Activated naive CD8-positive, alpha-beta T cell treated with anti-CD3 and anti-CD28 coated beads, Interleukin-2, amount 50 U/mL, for 24 hours (primary cell): ENCODE measurements around the gene COL6A2.
"Not testable (repeated sequence)": the region's sequence is repeated elsewhere in the genome, so short reads cannot be mapped to it uniquely, and the experiment has no call there.

Experiments
- ATAC-seq: fragments of 150-1000 bp; cut with Tn5 transposase; one replicate; pipeline ENCODE4 v1.10.0; 2021
- DNase-seq: peaks from one replicate; pipeline ENCODE4 v3.0.0; 2021
- H3K27ac Mint-ChIP-seq: one replicate; pipeline ENCODE4 v1.8.0; 2021; ENCODE audit warnings: mild to moderate bottlenecking, mixed read lengths
- H3K27me3 Mint-ChIP-seq: one replicate; pipeline ENCODE4 v1.8.0; 2021; ENCODE audit warnings: mixed read lengths
- H3K36me3 Mint-ChIP-seq: one replicate; pipeline ENCODE4 v1.8.0; 2021; ENCODE audit warnings: low read depth, mixed read lengths
- H3K4me1 Mint-ChIP-seq: one replicate; pipeline ENCODE4 v1.8.0; 2021; ENCODE audit warnings: mixed read lengths
- H3K4me3 Mint-ChIP-seq: one replicate; pipeline ENCODE4 v1.8.0; 2021; ENCODE audit warnings: mild to moderate bottlenecking, moderate library complexity, mixed read lengths
- H3K9me3 Mint-ChIP-seq: one replicate; pipeline ENCODE4 v1.8.0; 2021; ENCODE audit warnings: mixed read lengths

Gene COL6A2

DNA sequence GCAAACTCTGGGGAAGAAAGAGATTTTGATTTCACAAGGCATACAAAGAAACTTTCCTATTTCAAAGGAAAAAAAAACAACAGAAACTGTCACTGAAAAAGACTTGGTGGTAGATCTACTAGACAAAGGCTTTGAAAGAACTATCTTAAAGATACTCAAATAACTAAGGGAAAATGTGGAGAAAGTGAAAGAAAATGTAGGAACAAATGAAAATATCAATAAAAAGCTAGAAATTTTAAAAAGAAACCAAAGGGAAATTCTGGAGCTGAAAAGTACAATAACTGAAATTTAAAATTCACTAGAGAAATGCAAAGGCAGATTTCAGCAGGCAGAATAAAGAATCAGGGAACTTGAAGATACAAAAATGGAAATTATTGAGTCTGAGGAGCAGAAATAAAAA lies 6.2 kb downstream of the COL6A2 start:
- H3K9me3 Mint-ChIP-seq = peaks cover 29% of the 10 kb centered on the region
- ATAC-seq (no peak), DNase-seq (no peak)
- peaks cover 10% of the 10 kb centered on the region for H3K4me1 Mint-ChIP-seq
- H3K27ac Mint-ChIP-seq = no peak overlapping the region
- no peak overlapping the region for H3K4me3 Mint-ChIP-seq
- H3K36me3 Mint-ChIP-seq = peaks cover 22% of the 10 kb centered on the region
- H3K27me3 Mint-ChIP-seq = peaks cover 36% of the 10 kb centered on the region

DNA sequence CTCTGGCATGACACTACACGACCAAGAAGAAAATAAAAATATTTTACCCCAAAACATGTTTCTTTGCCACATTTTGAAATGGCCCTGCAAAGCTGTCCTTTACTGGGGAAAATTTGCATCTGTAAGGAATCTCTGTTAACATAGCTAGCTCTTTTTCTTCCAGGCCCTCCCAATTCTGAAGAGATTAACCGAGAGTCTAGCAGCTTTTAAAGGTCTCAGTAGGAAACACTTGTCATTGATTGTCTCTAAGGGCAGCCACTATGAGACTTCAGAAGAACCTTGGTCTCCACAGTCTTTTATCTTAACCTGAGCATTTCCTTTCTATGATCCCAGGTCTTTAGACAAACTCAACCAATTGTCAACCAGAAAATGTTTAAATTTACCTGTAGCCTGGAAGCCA lies 9.5 kb downstream of the COL6A2 start:
- H3K36me3 Mint-ChIP-seq = peaks cover 19% of the 10 kb centered on the region
- H3K27ac Mint-ChIP-seq, H3K27me3 Mint-ChIP-seq, H3K4me3 Mint-ChIP-seq, ATAC-seq, DNase-seq, H3K4me1 Mint-ChIP-seq: not testable (repeated sequence)
- peaks cover 22% of the 10 kb centered on the region for H3K9me3 Mint-ChIP-seq

DNA sequence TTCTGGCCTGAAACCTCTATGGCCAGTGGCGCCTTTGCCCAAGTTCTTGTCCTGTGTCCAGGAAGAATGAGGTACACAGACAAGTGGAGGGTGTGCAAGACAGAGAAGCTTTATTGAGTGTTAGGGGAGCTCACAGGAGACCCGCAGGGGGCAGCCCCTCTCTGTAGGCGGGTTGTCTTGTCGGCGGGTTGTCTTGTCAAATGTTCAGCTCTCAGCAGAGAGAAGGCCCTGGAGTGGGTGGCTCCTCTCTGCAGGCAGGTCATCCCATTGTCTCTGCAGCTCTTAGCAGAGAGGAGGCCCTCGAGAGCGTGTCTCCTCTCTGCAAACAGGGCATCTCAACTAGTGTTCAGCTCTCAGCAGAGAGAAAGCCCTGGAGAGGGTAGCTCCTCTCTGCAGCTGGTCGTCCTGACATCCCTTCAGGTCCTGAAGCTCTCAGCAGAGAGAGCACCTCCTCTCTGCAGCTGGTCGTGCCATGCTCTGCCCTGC lies 11.0 kb downstream of the COL6A2 start:
- H3K27me3 Mint-ChIP-seq = peaks cover 2% of the 10 kb centered on the region
- H3K9me3 Mint-ChIP-seq = peaks cover 15% of the 10 kb centered on the region
- ATAC-seq (no peak), DNase-seq (no peak)
- peaks cover 18% of the 10 kb centered on the region for H3K36me3 Mint-ChIP-seq
- H3K27ac Mint-ChIP-seq = no peak overlapping the region
- no peak overlapping the region for H3K4me3 Mint-ChIP-seq
- no peaks in the 10 kb centered on the region for H3K4me1 Mint-ChIP-seq

DNA sequence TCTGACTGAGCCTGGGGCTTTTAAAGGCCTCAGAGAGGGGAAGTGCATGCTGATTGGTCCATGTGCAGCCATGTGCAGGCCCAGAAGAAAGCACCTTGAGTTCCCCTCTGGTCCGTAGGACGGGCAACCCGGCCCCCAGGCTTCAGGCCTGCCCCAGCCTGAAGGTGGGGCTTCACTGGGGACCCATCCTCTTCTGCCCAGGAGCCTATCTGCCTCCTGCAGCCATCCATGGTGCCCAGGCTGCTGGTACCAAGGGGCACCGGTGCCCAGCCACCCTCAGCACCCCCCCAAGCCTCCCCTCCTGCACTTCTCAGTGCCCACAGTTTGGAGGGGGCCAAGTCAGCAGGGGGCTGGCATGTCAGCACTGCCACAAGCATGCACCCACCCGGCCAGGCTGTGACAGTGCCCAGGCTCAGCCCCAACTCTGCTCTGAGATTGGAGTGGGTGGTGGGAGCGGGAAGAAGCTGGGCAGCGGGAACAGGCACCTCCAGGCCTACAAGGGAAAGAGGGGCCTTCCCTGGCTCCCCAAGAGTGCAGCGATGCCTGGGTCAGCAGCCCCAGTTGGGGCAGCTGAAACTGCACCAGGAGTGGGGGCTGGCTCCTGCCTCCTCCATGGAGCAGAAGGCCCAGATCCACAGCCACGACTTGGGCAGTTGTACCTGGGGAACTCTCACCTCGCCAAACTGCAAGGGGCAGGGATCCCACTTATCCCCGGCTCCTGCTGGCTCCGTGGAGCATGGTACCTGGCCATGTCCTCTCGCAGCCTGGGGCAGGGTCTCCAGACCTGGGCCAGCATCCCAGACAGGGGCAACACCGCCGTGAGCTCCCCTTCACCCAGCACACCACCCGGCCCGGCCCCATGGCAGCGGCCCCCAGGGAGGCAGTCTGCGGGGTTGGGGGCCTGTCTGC lies 11.7 kb downstream of the COL6A2 start:
- Mint-ChIP-seq H3K36me3 (peaks cover 14% of the 10 kb centered on the region), H3K4me3 (no peak overlapping the region), H3K27me3 (peaks cover 2% of the 10 kb centered on the region), H3K9me3 (peaks cover 9% of the 10 kb centered on the region), H3K27ac (no peak overlapping the region), H3K4me1 (no peaks in the 10 kb centered on the region)
- ATAC-seq (no peak), DNase-seq (no peak)

DNA sequence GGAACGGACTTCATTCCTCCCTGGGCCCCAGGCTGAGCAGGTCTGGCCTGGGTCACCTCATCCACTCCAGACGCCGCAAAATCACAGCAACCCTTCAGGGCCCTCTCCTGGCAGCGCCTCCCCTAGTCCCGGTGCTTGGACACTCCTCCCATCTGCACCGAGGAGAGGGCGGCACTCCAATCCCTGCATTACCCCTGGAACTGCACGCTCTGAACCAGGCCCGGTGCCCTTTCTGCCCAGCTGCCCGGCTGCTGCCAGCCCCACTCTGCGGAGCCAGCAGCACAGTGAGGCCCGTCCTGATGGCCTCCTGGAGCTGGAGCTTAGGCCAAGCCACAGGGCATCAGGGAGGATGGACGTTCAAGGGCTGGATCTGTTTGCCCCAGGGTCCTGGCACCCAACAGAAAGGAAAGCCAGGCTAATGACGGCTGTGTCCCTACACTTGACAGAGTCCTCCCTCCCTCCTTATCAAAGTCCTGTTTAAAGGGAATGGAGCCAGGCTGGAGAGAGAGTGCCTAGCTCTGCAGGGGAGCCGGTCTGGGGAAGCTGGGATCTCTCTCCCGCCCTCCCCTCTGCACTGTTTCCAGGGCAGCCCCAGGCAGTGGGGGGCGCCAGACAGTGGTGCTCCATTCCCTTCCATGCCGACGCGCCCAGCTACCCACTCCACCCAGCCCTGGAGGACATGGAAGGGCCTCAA lies 12.7 kb downstream of the COL6A2 start:
- H3K36me3 Mint-ChIP-seq = peaks cover 15% of the 10 kb centered on the region
- ATAC-seq (no peak), DNase-seq (no peak)
- no peak overlapping the region for H3K27ac Mint-ChIP-seq
- H3K9me3 Mint-ChIP-seq = peaks cover 9% of the 10 kb centered on the region
- H3K4me1 Mint-ChIP-seq = no peaks in the 10 kb centered on the region
- H3K4me3 Mint-ChIP-seq = no peak overlapping the region
- H3K27me3 Mint-ChIP-seq = no peaks in the 10 kb centered on the region

DNA sequence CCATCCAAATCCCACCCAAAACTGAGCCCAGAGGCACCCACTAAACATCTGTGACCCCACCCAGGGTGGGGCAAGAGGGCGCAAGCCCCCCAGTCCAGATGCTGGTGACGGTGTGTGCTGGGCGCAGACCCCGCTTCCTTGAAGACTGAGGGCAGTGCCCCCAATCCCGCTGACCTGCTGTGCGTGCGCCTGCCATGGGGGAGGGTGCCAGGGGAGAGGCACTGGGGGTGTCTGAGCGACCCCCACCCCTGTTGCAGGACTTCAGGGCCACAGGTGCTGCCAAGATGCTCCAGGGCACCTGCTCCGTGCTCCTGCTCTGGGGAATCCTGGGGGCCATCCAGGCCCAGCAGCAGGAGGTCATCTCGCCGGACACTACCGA lies 13.3 kb downstream of the COL6A2 start:
- no peak overlapping the region for H3K4me3 Mint-ChIP-seq
- H3K36me3 Mint-ChIP-seq = peaks cover 15% of the 10 kb centered on the region
- peaks cover 9% of the 10 kb centered on the region for H3K9me3 Mint-ChIP-seq
- H3K27me3 Mint-ChIP-seq = no peaks in the 10 kb centered on the region
- DNase-seq (no peak), ATAC-seq (no peak)
- H3K4me1 Mint-ChIP-seq = no peaks in the 10 kb centered on the region
- H3K27ac Mint-ChIP-seq = no peak overlapping the region

DNA sequence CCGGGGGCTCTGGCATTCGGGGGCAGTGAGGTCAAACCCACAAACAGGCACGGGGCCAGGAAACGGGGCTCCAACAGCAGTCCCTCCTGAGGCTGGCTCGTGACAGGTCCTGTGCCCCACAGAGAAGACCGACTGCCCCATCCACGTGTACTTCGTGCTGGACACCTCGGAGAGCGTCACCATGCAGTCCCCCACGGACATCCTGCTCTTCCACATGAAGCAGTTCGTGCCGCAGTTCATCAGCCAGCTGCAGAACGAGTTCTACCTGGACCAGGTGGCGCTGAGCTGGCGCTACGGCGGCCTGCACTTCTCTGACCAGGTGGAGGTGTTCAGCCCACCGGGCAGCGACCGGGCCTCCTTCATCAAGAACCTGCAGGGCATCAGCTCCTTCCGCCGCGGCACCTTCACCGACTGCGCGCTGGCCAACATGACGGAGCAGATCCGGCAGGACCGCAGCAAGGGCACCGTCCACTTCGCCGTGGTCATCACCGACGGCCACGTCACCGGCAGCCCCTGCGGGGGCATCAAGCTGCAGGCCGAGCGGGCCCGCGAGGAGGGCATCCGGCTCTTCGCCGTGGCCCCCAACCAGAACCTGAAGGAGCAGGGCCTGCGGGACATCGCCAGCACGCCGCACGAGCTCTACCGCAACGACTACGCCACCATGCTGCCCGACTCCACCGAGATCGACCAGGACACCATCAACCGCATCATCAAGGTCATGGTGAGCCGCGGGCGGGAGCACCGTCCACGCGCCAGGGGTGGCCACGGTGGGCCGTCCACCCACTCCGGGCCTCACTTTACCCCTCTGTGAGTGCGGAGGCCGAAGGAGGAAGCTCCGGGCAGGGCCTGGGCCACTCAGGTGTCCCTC lies 14.2 kb downstream of the COL6A2 start:
- DNase-seq (no peak), ATAC-seq (no peak)
- no peak overlapping the region for H3K4me3 Mint-ChIP-seq
- H3K27me3 Mint-ChIP-seq = no peaks in the 10 kb centered on the region
- peaks cover 15% of the 10 kb centered on the region for H3K36me3 Mint-ChIP-seq
- no peaks in the 10 kb centered on the region for H3K4me1 Mint-ChIP-seq
- H3K27ac Mint-ChIP-seq = no peak overlapping the region
- H3K9me3 Mint-ChIP-seq = peaks cover 7% of the 10 kb centered on the region

DNA sequence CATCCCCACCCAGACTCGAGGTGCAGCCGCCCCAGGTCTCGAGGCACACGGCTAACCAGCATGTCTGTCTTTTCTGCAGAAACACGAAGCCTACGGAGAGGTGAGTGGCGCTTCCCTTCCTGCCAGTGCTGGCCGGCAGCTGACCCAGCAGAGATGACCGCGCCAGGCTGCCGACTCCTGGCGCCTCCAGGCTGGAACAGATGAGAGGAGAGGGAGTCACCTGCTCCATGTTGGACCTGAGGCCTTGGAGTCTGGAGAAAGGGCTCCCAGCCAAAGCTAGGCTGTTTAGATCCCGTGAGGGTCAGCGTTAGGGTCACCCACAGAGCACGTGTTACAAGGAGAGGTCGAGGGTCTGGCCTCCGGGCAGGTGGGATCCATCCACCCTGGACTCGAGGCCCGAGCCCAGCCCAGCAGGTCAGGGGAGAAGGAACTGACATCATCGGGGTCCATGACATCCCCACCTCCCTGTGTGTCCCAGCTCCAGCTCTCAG lies 14.9 kb downstream of the COL6A2 start:
- Mint-ChIP-seq H3K27me3 (no peaks in the 10 kb centered on the region), H3K4me1 (no peaks in the 10 kb centered on the region), H3K9me3 (peaks cover 4% of the 10 kb centered on the region), H3K4me3 (no peak overlapping the region), H3K27ac (no peak overlapping the region), H3K36me3 (peaks cover 13% of the 10 kb centered on the region)
- DNase-seq (no peak), ATAC-seq (no peak)

DNA sequence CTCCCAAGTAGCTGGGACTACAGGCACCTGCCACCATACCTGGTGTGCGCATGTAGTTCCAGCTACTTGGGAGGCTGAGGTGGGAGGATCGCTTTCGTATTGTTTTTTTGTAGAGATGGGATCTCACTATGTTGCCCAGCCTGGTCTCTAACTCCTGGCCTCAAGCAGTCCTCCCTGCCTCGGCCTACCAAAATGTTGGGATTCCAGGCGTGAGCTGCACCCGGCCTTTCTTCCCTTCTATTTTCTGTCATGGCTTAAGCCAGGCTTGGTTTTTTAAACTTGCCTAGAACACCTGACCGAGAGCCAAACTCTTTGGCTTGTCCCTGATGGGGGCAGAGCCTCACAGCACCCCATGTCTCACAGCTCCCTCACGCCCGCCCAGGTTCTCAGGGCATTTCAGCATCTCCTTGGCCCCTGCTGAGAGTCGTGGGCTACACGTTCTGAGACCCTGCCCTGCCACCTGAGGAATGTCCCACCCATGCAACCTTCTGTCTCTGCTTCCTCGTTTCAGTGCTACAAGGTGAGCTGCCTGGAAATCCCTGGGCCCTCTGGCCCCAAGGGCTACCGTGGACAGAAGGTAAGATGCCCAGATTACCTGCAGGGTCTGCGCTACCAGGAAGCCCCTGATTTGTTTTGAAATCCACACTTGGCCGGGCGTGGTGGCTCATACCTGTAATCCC lies 15.7 kb downstream of the COL6A2 start:
- Mint-ChIP-seq H3K27ac (no peak overlapping the region), H3K27me3 (no peaks in the 10 kb centered on the region), H3K4me1 (no peaks in the 10 kb centered on the region)

DNA sequence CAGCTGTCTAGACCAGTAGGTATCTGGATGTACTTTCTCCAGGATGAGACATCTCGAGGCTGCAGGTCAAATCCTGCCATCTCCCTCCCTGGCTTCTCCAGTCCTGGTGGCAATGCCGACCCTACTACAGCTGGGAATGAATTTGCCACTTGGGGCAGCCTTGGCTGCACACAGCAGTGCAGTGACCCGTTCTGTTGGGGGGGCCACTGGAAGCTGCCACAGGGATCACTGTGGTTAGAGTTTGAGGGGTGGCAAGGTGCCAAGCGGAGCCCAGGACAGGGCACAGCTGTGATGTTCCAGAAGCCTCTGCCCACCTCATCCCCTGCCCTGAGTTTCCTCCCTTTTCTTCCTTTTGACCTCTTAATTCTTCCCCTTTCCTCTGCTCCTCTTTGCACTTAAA lies 17.1 kb downstream of the COL6A2 start:
- no peak for ATAC-seq
- Mint-ChIP-seq H3K4me3 (no peak overlapping the region), H3K9me3 (no peaks in the 10 kb centered on the region), H3K27me3 (no peaks in the 10 kb centered on the region), H3K27ac (no peak overlapping the region), H3K4me1 (no peaks in the 10 kb centered on the region), H3K36me3 (peaks cover 8% of the 10 kb centered on the region)
- DNase-seq = no peak

More for the DNA sequence above, 15.7 kb downstream of the COL6A2 start:
- Mint-ChIP-seq H3K36me3 (peaks cover 8% of the 10 kb centered on the region), H3K4me3 (no peak overlapping the region), H3K9me3 (no peaks in the 10 kb centered on the region)
- ATAC-seq = no peak
- no peak for DNase-seq

DNA sequence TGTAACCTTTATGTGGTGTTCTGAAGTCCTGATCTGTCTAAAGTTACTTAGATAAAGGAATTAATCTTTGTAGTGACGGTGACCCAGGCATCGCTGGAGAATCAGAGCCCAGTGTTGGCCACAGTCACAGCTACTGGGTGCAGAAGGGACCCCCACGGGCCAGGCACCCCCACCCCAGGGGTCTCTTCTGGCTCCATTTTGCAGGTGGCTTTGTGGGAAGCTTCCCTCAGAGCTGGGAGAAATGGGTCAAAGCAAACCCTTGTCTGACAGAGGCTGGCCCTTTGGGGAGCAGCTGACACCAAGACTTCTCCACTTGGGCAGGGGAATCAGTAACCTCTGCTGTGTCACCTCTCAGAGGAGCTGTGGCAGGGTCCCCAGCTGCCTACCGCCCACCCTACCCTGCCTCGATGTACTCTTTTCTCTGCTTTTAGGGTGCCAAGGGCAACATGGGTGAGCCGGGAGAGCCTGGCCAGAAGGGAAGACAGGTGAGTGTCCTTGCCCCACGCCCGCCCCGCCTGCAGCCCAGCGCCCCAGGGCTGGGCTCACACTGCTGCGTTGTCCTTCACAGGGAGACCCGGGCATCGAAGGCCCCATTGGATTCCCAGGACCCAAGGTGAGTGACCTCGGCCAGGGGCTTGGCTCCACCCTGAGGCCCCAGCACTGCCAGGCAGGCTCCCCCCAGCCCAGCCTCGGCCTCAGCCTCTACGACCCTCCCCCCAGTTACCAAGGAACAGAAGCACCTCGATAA lies 17.7 kb downstream of the COL6A2 start:
- no peak for ATAC-seq
- Mint-ChIP-seq H3K36me3 (peaks cover 8% of the 10 kb centered on the region), H3K27me3 (no peaks in the 10 kb centered on the region), H3K4me3 (no peak overlapping the region), H3K4me1 (no peaks in the 10 kb centered on the region), H3K9me3 (no peaks in the 10 kb centered on the region), H3K27ac (no peak overlapping the region)
- no peak for DNase-seq

DNA sequence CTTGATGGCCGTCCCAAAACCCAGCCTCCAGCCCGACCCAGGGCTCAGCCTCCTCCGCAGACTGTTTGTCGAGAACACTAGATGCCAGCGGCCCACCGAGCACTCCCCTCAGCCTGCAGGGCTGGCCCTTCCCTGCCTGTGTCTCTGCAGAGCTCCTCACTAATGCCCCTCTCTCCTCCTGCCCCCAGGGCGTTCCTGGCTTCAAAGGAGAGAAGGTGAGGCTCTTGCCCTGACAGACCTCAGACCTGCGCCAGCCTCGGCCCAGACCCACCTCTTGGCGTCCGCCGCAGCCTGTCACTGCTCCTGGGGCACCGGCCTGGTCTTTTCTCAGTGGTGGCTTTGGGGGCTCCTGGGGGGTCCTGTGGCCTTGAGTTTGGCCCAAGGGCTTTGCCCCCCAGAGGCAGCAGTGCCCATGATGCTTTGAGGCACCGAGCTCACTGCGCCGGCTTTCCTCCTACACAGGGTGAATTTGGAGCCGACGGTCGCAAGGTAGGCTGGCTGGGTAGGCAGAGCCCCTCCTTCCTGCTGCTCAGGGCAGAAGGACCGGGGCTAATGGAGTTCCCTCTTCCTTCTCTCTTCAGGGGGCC lies 18.4 kb downstream of the COL6A2 start:
- ATAC-seq (no peak), DNase-seq (no peak)
- Mint-ChIP-seq H3K27ac (no peak overlapping the region), H3K4me3 (no peak overlapping the region), H3K36me3 (peaks cover 8% of the 10 kb centered on the region), H3K9me3 (no peaks in the 10 kb centered on the region), H3K4me1 (no peaks in the 10 kb centered on the region), H3K27me3 (no peaks in the 10 kb centered on the region)
